GM18519 (cell line): ENCODE data around the gene STARD5.

ENCODE experiments used
- ATAC-seq: cut with Tn5 transposase; IDR thresholded peaks from one replicate; pipeline ENCODE4 v1.9.1; 2021; ENCODE audit warnings: mild to moderate bottlenecking, moderate library complexity; ENCODE audit not compliant: unreplicated experiment, low FRiP score

The STARD5 gene

GRCh38 chr15:81278306-81279029, 45.5 kb downstream of the STARD5 start:
- no peak for ATAC-seq

DNA sequence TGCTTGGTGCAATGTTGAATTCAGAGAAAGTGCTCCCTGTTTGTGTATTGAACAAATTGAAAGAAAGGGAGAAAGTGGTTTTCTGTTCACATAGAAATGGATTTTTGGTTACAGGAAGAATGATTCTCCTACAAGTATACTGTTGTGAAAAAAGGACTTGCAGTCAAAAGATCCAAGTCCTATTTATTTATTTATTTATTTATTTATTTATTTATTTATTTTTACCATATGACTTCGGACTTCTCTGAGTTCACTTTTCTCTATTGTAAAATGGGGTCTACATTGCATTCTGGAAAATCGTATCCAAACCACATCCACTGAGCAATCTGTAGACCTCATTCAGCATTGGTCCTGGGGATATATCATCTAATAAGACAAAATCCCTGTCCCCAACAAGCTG, 46.1 kb downstream of the STARD5 start:
- ATAC-seq, result no peak

DNA sequence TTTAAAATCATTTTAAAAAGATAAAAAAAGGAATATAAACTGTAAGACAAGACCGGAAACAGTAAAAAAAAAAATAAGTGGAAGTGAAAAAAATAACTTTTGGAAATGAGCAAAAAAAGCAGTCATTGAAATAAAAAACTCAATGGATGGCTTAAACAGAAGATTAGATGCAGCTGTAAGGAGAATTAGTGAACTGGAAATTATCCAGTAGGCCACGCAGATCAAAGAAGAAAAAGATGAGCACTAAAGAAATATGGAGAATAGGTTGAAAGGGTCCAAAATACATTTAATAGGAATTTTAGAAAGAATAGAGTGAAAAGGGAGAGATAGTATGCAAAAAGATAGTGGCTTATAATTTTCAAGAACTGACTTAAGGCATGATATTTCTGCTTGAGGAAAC, 47.0 kb downstream of the STARD5 start:
- no peak for ATAC-seq

DNA sequence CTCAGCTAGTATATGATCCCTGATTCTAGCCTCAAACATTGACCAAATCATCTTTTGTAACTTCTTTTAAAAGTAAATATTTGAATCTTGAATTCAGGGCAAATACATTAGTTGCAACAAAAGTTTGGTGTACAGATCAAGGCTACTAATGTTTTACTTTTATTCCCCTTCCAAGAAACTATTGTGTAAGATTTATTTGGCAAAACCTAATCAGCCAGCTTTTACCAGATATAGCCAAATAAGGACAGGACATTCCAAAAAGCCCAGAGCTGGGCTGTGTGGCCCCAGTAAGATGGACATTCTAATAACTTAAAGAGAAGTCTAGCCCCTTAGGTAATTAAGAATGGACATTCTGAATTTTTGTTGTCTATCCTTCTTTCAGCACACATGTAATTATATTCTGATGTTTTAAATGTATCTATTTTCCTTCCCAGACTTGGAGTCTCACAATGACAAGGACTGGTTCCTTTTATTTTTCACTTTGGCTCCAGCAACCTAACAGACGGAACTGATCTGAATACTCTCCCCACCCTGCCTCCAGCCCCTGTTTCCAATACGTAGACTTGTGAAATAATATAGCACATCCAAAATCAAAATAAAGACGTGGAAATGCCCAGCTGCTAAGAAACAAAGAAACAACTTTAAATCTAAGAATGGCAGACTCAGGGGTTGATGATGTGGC, 48.1 kb downstream of the STARD5 start:
- ATAC-seq, result no peak

DNA sequence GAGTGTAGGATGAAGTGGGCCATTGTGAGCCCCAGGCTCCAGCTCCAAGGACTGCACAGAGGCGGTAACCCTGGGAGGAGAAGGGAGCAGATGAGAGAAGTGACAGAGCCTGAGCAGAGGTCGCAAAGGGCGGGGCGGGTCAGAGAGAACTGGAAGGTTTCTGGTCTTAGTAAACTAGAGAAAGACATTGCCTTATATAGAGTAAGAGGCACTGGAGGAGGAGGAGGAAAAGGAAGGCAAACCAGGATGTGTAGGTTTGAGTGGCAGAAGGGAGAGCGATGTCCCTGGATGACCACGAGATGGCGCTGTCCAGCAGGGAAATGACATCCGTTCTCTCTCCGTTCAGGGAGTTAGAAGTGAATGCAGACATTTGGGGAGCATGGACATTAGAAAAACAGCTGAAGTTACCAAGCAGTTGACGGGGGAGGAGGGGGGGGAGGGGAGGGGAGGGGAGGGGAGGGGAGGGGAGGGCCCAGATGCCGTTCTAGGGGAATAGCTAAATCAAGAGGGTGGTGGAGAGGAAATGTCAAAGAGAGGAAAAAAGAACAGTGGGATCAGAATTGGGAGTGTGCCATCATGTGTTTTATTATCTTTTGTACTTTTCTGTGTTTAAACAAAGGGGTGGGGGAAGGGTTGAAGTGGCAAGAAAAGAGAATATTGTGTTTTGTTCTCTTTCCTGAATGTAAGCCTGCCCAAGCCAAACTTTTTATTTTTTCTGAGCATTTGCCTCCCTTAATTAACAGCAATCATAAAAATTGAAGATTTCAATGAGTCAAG, 48.8 kb downstream of the STARD5 start:
- ATAC-seq, result peak; percentile 61

DNA sequence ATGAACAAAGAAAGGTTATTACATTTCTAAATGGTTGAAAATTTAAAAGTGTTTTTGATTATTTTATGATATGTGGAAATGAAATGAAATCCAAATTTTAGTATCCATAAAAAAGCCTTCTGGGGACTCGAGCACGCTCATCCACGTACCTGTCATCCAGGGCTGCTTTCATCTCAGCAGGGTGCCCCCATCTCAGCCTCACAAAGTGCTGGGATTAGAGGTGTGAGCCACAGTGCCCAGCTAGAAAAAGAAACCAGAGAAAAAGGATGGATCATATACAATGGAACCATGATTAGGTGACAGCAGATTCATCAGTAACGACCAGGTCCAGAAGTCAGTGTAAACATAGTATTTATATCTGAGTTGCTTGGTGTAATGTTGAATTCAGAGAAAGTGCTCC, 49.7 kb downstream of the STARD5 start:
- no peak for ATAC-seq

GRCh38 chr15:81273855-81274254, 50.1 kb downstream of the STARD5 start:
- no peak for ATAC-seq

DNA sequence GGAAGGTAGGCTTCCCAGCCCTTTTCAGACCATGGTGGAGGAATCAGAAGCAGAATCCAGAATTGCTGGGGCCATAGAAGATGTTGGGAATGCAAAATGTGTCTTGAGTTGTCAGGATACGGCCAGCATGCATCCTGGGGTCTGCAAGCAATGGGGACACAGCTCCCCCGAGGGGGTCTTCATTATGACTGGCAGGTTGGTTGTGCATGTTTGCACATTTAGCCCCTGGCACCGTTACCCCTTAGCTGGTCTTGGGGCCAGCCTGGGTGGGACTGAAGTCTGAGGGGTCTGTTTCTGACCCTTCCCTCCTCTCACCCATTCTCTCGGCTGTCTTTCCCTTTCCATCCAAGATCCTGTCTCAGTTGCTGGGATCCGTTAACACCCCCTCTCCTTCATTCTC, 50.7 kb downstream of the STARD5 start:
- ATAC-seq, result no peak

GRCh38 chr15:81271761-81272644, 51.9 kb downstream of the STARD5 start:
- no peak for ATAC-seq

- ATAC-seq, result no peak
Observed at GRCh38 chr15:81270781-81271491, 53.0 kb downstream of the STARD5 start.

- no peak for ATAC-seq
Observed at GRCh38 chr15:81270188-81270587, 53.8 kb downstream of the STARD5 start.

DNA sequence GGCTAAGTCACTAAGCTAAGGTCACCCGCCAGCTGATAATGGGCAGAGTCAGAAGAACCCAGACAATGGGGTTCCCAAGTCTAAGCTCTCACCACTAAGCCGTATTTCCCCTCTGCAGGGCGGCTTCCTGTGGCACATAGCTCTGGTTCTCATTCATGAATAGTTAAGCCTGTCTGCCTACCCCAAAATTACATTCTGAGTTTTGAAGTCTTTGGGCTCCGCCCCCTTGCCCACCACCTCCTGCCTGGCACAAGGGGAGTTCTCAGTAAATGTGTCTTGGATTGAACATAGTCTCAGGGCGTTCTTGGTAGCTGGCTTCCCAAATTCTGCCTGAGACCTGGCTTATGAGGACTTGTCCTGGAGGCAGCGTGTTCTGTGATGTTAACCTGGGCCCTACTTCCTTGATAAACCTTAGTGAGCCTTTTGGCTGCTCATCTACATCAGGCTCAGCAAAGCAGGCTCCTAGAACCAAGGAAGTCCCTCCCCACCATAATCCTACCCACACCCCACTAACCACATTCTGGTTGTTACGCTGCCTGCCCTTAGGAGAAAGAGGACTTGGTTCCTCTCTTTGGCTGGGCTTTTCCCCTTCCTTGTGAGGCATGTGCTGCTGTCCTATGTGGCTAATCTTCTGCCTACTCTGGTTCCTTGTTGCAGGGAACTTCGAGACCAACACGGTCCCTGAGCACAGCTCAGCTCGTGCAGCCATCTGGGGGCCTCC, 54.9 kb downstream of the STARD5 start:
- no peak for ATAC-seq

GRCh38 chr15:81268340-81268739, 55.6 kb downstream of the STARD5 start:
- no peak for ATAC-seq

GRCh38 chr15:81265944-81266775, 57.8 kb downstream of the STARD5 start:
- peak; percentile 71 for ATAC-seq

GRCh38 chr15:81265256-81265943, 58.5 kb downstream of the STARD5 start:
- ATAC-seq, result no peak

GRCh38 chr15:81264072-81264857, 59.7 kb downstream of the STARD5 start:
- ATAC-seq, result no peak

DNA sequence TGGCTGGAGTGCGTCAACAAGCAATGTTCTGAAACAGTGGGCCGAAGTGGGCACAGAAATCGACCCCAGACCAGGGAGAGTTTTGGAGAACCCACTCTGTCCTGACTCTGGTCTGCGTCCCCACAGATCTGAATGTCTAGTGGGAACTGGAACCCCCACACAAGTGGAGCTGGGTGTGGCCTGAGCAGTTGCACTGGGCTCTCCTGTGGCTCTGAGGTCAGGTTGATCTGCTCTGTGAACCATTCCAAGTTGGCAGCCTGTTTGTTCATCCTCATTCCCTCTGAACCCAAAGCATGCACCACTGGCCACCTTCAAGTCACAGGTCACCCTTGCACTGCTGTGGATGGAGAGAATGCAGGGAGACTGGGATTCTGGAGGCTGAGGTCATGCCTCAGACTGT, 60.5 kb downstream of the STARD5 start:
- ATAC-seq, result no peak
